CD4-positive, alpha-beta T cell treated with Interleukin-10 for 1 hour (primary cell): ENCODE measurements around the gene FTL.
"Not testable (repeated sequence)": the region's sequence is repeated elsewhere in the genome, so short reads cannot be mapped to it uniquely, and the experiment has no call there.

ENCODE experiments used
- DNase-seq: peaks from one replicate; pipeline ENCODE4 v3.0.0-alpha.2; 2020

FTL gene

DNA sequence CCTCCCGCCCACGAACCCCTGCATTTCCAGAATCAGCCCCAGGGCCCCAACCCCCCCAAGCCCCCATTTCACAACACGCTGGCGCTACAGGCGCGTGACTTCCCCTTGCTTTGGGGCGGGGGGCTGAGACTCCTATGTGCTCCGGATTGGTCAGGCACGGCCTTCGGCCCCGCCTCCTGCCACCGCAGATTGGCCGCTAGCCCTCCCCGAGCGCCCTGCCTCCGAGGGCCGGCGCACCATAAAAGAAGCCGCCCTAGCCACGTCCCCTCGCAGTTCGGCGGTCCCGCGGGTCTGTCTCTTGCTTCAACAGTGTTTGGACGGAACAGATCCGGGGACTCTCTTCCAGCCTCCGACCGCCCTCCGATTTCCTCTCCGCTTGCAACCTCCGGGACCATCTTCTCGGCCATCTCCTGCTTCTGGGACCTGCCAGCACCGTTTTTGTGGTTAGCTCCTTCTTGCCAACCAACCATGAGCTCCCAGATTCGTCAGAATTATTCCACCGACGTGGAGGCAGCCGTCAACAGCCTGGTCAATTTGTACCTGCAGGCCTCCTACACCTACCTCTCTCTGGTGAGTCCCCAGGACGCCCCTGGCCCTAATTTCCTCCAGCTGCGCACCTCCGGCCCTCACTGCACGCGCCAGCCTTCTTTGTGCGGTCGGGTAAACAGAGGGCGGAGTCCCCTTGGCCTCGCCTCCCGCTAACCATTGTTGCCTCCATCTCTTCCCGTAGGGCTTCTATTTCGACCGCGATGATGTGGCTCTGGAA lies at the start of gene FTL:
Gene FTL, plus strand, starts transcription at position 270 of the 766 bp plus-strand sequence. Its CDS starts 199 bp downstream, at position 469.
- peak; percentile 93 for DNase-seq

GRCh38 chr19:48915757-48916156 lies 49.4 kb upstream of the FTL start:
- no peak for DNase-seq

- DNase-seq: no peak
Observed at GRCh38 chr19:48918071-48918470, 47.0 kb upstream of the FTL start.

DNA sequence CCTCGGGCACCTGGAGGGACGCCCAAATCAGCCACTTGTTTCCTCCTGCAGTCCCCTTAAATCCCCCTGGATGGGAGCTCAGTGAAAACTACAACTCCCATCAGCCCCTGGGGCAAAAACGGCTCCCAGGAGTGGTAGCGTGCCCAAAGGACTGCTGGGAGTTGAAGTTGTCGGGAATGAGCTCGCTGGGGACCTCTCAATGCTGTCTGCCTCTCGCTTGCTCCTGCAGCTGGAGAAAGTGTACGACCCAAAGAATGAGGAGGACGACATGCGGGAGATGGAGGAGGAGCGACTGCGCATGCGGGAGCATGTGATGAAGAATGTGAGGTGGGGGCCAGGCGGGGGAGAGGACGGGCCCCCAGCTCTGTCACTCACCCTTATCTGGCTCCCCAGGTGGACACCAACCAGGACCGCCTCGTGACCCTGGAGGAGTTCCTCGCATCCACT lies 46.3 kb upstream of the FTL start:
- DNase-seq: peak; percentile 35

- DNase-seq: not testable (repeated sequence)
Observed at GRCh38 chr19:48919271-48919670, 45.8 kb upstream of the FTL start.

DNA sequence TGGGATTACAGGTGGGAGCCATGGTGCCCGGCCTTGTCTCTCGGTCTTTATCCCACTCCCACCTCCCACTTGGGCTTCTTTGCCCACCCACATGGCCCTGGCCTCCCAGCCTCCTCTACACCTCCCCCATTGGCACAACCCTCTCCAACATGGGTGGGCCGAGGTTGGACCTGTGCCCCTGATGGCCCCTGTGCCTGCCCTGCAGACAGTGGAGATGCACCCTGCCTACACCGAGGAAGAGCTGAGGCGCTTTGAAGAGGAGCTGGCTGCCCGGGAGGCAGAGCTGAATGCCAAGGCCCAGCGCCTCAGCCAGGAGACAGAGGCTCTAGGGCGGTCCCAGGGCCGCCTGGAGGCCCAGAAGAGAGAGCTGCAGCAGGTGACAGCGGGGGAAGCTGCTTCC lies 44.2 kb upstream of the FTL start:
- DNase-seq: no peak

GRCh38 chr19:48921721-48922500 lies 43.2 kb upstream of the FTL start:
- no peak for DNase-seq

DNA sequence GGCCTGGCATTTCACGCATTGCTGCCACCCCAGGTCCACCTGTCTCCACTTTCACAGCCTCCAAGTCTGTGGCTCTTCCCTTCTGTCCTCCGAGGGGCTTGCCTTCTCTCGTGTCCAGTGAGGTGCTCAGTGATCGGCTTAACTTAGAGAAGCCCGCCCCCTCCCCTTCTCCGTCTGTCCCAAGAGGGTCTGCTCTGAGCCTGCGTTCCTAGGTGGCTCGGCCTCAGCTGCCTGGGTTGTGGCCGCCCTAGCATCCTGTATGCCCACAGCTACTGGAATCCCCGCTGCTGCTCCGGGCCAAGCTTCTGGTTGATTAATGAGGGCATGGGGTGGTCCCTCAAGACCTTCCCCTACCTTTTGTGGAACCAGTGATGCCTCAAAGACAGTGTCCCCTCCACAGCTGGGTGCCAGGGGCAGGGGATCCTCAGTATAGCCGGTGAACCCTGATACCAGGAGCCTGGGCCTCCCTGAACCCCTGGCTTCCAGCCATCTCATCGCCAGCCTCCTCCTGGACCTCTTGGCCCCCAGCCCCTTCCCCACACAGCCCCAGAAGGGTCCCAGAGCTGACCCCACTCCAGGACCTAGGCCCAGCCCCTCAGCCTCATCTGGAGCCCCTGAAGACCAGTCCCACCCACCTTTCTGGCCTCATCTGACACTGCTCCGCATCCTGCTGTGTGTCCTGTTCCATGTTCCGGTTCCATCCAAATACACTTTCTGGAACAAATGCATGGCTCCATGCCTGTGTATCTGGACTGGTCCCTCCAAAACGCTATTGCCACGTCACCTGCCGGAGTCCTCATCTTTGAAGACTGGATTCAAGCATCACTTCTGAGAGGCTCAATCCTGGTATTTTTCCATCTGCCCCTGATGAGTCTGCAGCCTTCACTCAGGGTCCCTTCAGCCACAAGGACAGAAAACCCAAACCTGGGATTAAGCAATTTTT lies 42.3 kb upstream of the FTL start:
- no peak for DNase-seq

DNA sequence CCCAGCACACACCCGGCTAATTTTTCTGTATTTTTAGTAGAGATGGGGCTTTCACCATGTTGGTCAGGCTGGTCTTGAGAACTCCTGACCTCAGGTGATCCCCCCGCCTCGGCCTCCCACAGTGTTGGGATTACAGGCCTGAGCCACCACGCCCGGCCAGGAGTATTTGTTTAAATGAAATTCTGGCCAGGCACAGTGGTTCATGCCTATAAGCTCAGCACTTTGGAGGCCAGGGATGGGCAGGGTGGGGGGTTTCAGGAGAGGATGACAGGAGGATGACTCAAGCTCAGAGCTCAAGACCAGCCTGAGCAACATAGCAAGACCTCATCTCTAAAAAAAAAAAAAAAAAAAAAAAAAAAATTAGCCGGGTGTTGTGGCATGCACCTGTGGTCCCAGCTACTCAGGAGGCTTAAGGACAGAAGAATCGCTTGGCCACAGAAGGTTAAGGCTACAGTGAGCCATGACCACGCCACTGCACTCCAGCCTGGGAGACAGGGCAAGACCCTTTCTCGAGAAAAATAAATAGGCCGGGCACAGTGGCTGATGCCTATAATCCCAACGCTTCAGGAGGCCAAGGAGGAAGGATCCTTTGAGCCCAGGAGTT lies 39.8 kb upstream of the FTL start:
- DNase-seq: no peak

- DNase-seq: not testable (repeated sequence)
Observed at GRCh38 chr19:48925890-48926289, 39.2 kb upstream of the FTL start.

DNA sequence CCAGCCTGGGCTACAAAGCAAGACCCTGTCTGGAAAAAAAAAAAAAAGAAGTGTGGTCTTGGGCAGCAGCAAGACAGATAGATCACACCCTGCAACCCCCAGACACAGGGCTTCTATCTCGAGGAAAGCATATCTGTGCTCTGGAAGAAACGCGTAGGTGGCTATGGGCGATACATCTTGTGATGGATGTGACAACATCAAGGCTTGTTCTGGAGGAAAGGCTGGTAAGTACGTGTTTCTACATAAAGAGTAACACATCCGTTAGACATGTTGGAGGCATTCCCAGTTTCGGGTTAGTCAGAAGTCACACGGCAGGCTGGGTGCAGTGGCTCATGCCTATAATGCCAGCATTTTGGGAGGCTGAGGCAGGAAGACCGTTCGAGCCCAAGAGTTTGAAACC lies 38.2 kb upstream of the FTL start:
- DNase-seq: no peak

- not testable (repeated sequence) for DNase-seq
Observed at GRCh38 chr19:48927692-48928091, 37.4 kb upstream of the FTL start.

GRCh38 chr19:48928164-48929025 lies 36.7 kb upstream of the FTL start:
- DNase-seq: no peak

- peak; percentile 93 for DNase-seq
Observed at GRCh38 chr19:48933382-48933932, 31.7 kb upstream of the FTL start, which contains the start of gene DHDH. Gene DHDH (plus strand): TSS chr19:48933699. CDS start chr19:48933722, 23 bp downstream.

- no peak for DNase-seq
Observed at GRCh38 chr19:48934837-48935236, 30.3 kb upstream of the FTL start.

- no peak for DNase-seq
Observed at GRCh38 chr19:48935864-48936263, 29.2 kb upstream of the FTL start.

GRCh38 chr19:48938256-48938655 lies 26.9 kb upstream of the FTL start:
- DNase-seq: no peak

DNA sequence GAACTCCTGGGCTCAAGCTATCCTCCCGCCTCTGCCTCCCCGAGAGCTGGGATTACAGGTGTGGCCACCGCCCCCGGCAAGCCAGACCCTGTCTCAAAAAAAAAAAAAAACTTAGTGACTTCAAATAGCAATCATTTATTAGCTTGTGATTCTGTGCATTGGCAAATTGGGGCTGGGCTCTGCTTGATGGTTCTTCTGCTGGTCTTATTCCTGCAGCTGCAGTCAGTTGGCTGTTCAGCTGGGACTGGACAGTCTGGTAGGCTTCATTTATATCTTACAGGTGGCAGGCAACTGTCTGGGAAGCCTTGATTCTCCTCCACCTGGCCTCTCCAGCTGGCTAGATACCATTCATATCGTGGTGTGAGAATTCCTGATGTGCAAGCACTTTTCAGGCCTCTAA lies 24.2 kb upstream of the FTL start:
- no peak for DNase-seq

DNA sequence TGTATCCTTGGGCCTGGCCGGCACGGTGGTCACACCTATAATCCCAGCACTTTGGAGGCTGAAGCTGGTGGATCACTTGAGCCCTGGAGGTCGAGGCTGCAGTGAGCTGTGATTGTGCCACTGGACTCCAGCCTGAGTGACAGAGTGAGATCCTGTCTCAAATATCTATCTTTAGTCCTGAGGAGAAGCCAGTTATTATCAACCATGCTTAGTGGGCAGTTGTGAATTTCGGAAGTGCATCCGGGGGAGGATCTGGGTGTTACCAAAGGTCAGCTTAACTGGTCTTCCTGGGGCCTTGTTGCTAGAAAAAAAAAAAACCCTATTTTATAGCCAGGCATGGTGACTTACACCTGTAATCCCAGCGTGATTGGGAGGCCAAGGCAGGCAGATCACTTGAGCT lies 22.0 kb upstream of the FTL start:
- DNase-seq: no peak

- no peak for DNase-seq
Observed at GRCh38 chr19:48945415-48945814, 19.7 kb upstream of the FTL start.

- no peak for DNase-seq
Observed at GRCh38 chr19:48945817-48946216, 19.3 kb upstream of the FTL start.
